ENCODE data around the gene HOOK2. TPM values are rescaled to one million over a fixed set of nuclear protein-coding genes. Genes with fewer than 3 reads are reported as not detected.

The HOOK2 gene
- total and polyA plus RNA-seq, 9 of the 15 experiments (the other 6 are each of a cell fraction or from before 2014, with no cell fraction given) = 1.3 to 17.2 (median 9.9) TPM

- CTCF ChIA-PET (ENCODE audit: low intra/inter-chr PET ratio) = no interaction called here
- in situ Hi-C loops (cut with MboI) (no loop called here), intact Hi-C loops (cut with micrococcal nuclease) (no loop called here)
- Histone ChIP-seq H3K9ac (ENCODE audit: insufficient read depth in 1 of 2, low read depth in 2 of 2, low read length in 2 of 2) (peak overlapping the region in 1 of 2 experiments; percentile 72; a peak in 1 of 4 replicates), H3K4me1 (replicated peaks in 1 of 2; ENCODE audit: control insufficient read depth in 2 of 2, insufficient read depth in 2 of 2, low read length in 2 of 2) (peaks cover 0 to 30% of the 10 kb centered on the region in 2 experiments; a peak in 3 of 5 replicates), H3K36me3 (ENCODE audit: control insufficient read depth, insufficient read depth, low read length) (peaks cover 10% of the 10 kb centered on the region; the same call in 1 of the 3 replicates), H3K4me2 (ENCODE audit: insufficient read depth, low read length) (no peak overlapping the region), H3K4me3 (no peak overlapping the region), H2AFZ (ENCODE audit: low read depth, low read length) (no peak overlapping the region), H4K20me1 (replicated peaks; ENCODE audit: control insufficient read depth, insufficient read depth, low read length) (no peaks in the 10 kb centered on the region), H3K27me3 (ENCODE audit: control insufficient read depth in 2 of 2, insufficient read depth in 2 of 2, low read length in 2 of 2) (peaks cover 20 to 36% of the 10 kb centered on the region in 2 experiments; a peak in 3 of 5 replicates), H3K9me1 (ENCODE audit: control insufficient read depth, insufficient read depth, low read length) (no peaks in the 10 kb centered on the region), H3K27ac (ENCODE audit: extremely low read depth, low read depth, low read length) (no peak overlapping the region), H3K9me3 (replicated peaks; ENCODE audit: control insufficient read depth, insufficient read depth, low read depth, low read length) (peaks cover 6% of the 10 kb centered on the region), H3K79me2 (ENCODE audit: control insufficient read depth, insufficient read depth, low read length) (no peaks in the 10 kb centered on the region)
- BruUV-seq (replicated peaks) = no TSS peak
- ATAC-seq (no peak; the same call in 2 of the 3 replicates), DNase-seq (ENCODE audit: extremely low read depth in 1 of 4, low spot score in 3 of 4) (no peak), FAIRE-seq (no peak)
- no peak for TF ChIP-seq NCOA6 (IDR thresholded peaks at IDR 0.05)
- POLR2A ChIA-PET = interaction anchor here (0.6 to 1.9 kb wide), 9 partner anchors 9 to 766 kb away, joined by 3 to 5 read pairs (median 4); partner anchors contain the start of genes DHPS and TRIR
- 2% methylated on average over 22 of the region's 23 CpGs for WGBS (ENCODE audit: insufficient coverage, low coverage, missing lambda C conversion rate)
These were observed 23.1 kb downstream of the HOOK2 start for GRCh38 chr19:12752056-12752781.

GRCh38 chr19:12751635-12752034, 23.7 kb downstream of the HOOK2 start, which contains the start of gene BEST2:
BEST2 (plus strand) TSS chr19:12751791; CDS start chr19:12752593, 802 bp downstream.
- intact Hi-C loops (cut with micrococcal nuclease) = no loop called here
- Histone ChIP-seq H3K27ac (ENCODE audit: extremely low read depth, low read depth, low read length) (no peak within 1 kb of the TSS), H3K36me3 (ENCODE audit: control insufficient read depth, insufficient read depth, low read length) (peaks cover 14% of the 10 kb centered on the region; the same call in 1 of the 3 replicates), H3K27me3 (ENCODE audit: control insufficient read depth in 2 of 2, insufficient read depth in 2 of 2, low read length in 2 of 2) (peaks cover 20 to 36% of the 10 kb centered on the region in 2 experiments; a peak in 3 of 5 replicates), H3K79me2 (ENCODE audit: control insufficient read depth, insufficient read depth, low read length) (no peaks in the 10 kb centered on the region), H3K4me2 (ENCODE audit: insufficient read depth, low read length) (no peak within 1 kb of the TSS), H3K4me3 (no peak within 1 kb of the TSS), H4K20me1 (replicated peaks; ENCODE audit: control insufficient read depth, insufficient read depth, low read length) (no peaks in the 10 kb centered on the region), H2AFZ (ENCODE audit: low read depth, low read length) (no peak within 1 kb of the TSS), H3K9ac (ENCODE audit: insufficient read depth in 1 of 2, low read depth in 2 of 2, low read length in 2 of 2) (peak within 1 kb of the TSS in 1 of 2 experiments; percentile 72; a peak in 2 of 4 replicates), H3K9me3 (replicated peaks; ENCODE audit: control insufficient read depth, insufficient read depth, low read depth, low read length) (peaks cover 8% of the 10 kb centered on the region), H3K9me1 (ENCODE audit: control insufficient read depth, insufficient read depth, low read length) (no peaks in the 10 kb centered on the region), H3K4me1 (replicated peaks in 1 of 2; ENCODE audit: control insufficient read depth in 2 of 2, insufficient read depth in 2 of 2, low read length in 2 of 2) (peaks cover 0 to 30% of the 10 kb centered on the region in 2 experiments; a peak in 3 of 5 replicates)
- peak; percentile 49 for ATAC-seq
- POLR2A ChIA-PET = interaction anchor here (0.6 to 1.9 kb wide), 7 partner anchors 16 to 766 kb away, joined by 3 to 5 read pairs (median 3); partner anchors contain the start of gene DHPS
- in situ Hi-C loops (cut with MboI) = no loop called here
- 4% methylated on average over 8 of the region's 14 CpGs for WGBS (ENCODE audit: insufficient coverage, low coverage, missing lambda C conversion rate)
- peak in 2 of 4 experiments; percentile 55 for DNase-seq (ENCODE audit: extremely low read depth in 1 of 4, low spot score in 3 of 4)
- FAIRE-seq = no peak
- no TSS peak for BruUV-seq (replicated peaks)
- CTCF ChIA-PET (ENCODE audit: low intra/inter-chr PET ratio) = no interaction called here
- TF ChIP-seq STAT5A (IDR thresholded peaks at IDR 0.05; ENCODE audit: borderline replicate concordance, low read length) = no peak
- TF ChIP-seq NR1H2 (CRISPR knock-in tag; IDR thresholded peaks at IDR 0.05) = no peak
- TF ChIP-seq SRSF1 (IDR thresholded peaks at IDR 0.05; ENCODE audit: low read depth, low read length) = no peak
- no peak for TF ChIP-seq ZNF75A (CRISPR knock-in tag; IDR thresholded peaks at IDR 0.05)
- no peak for TF ChIP-seq RFX1 (IDR thresholded peaks at IDR 0.05)
- TF ChIP-seq ZFP30 (CRISPR knock-in tag; IDR thresholded peaks at IDR 0.05; ENCODE audit: borderline replicate concordance) = no peak
- no peak for TF ChIP-seq U2AF2 (optimal IDR thresholded peaks at IDR 0.05; ENCODE audit: low read depth, low read length)
- no peak for TF ChIP-seq ZNF561 (CRISPR knock-in tag; conservative IDR thresholded peaks at IDR 0.05)
- no peak for TF ChIP-seq TCF7L2 (IDR thresholded peaks at IDR 0.05; ENCODE audit: low read depth, low read length)
- no peak for TF ChIP-seq SAFB (IDR thresholded peaks at IDR 0.05; ENCODE audit: borderline replicate concordance, low read depth, low read length)
- no peak for TF ChIP-seq NFRKB (IDR thresholded peaks at IDR 0.05; ENCODE audit: low read depth)
- TF ChIP-seq CEBPZ (IDR thresholded peaks at IDR 0.05; ENCODE audit: borderline replicate concordance, low read depth, low read length) = no peak
